Skeletal muscle tissue (tissue), 4 donors: Measurements from ENCODE around the gene MACROH2A1. TPM values are rescaled to one million over a fixed set of nuclear protein-coding genes. Genes with fewer than 3 reads are reported as not detected.

Source experiments
- H3K27ac ChIP-seq: one replicate; pipeline ENCODE4 v1.7.0; 2013; ENCODE audit warnings: mild to moderate bottlenecking, low read depth, low read length, inconsistent platforms
- H3K27me3 ChIP-seq, 3 donors: one replicate each; pipeline ENCODE4 v1.7.0; 2013; ENCODE audit warnings: low read length in 3 of 3; ENCODE audit not compliant: control insufficient read depth in 3 of 3, insufficient read depth in 3 of 3
- H3K36me3 ChIP-seq, 3 donors: one replicate each; pipeline ENCODE4 v1.7.0; 2013; ENCODE audit warnings: low read length in 3 of 3; ENCODE audit not compliant: control insufficient read depth in 3 of 3, insufficient read depth in 3 of 3
- H3K4me1 ChIP-seq, 3 donors: one replicate each; pipeline ENCODE4 v1.7.0; 2013; ENCODE audit warnings: low read length in 3 of 3, mild to moderate bottlenecking in 3 of 3; ENCODE audit not compliant: control insufficient read depth in 3 of 3, insufficient read depth in 3 of 3
- H3K4me3 ChIP-seq, 3 donors: one replicate each; pipeline ENCODE4 v1.7.0; 2013; ENCODE audit warnings: low read length in 3 of 3
- H3K9ac ChIP-seq, 3 donors: one replicate each; pipeline ENCODE4 v1.7.0; 2013; ENCODE audit warnings: low read length in 3 of 3, mild to moderate bottlenecking in 3 of 3, moderate library complexity in 2 of 3, low read depth in 1 of 3
- H3K9me3 ChIP-seq, 3 donors: one replicate each; pipeline ENCODE4 v1.7.0; 2013; ENCODE audit warnings: low read length in 3 of 3; ENCODE audit not compliant: control insufficient read depth in 3 of 3
- total RNA-seq: library from RNA; depleted of rRNA; stranded (reverse); fragments of >200 nt; gene quantifications from one replicate; pipeline ENCODE4 v1.2.3, GENCODE V29; 2014
- donor health status: Osteomylitis.

MACROH2A1 gene
- total RNA-seq, 1 donor from 2014 or later = 86.1 TPM

DNA sequence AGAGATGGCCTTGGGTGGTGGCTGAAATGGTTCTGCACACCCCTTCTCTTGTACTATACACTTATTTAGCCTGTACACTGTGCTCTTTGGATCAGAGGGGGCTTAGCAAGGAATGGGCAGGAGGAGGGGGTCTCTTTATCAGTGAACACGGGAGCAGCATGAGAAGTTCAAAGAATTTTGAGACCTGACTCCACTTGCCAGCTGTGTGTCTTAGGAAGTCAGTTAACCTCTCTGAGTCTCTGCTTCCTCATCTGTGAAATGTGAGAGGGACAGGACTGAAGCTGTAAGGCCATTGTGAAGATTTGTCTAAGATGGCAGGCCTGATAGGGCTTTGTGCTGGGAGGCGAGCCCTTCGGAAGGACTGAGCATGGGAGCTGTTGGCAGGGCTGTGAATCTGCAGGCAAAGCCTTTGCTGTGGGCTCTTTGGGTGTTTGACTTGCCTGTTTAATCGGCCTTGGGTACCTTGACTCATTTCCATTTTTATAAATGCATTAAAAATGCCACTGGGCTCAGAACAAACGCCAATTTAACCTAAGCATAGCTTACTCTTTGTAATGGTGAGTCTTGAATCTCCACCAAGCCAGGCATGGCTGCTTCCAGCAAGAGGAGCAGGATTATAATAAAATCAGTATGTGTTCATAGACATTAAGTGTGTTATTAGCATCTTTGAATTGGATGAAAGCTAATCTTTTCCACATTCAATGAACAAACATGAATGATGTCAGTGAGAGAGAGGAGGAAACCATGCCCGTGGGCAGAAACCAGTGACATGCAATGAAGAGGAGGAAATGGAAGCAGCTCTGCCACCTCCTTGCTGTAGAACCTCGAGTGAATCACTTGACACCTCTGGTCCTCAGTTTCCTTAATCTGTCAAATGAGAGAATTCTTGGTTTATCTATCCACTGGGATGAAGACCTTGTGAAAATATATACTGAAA is 89.4 kb downstream of the MACROH2A1 start:
- Histone ChIP-seq H3K4me3 (no peak overlapping the region), H3K4me1 (no peaks in the 10 kb centered on the region), H3K27ac (no peak overlapping the region), H3K9ac (no peak overlapping the region), H3K27me3 (peaks cover 0 to 2% (median 0%) of the 10 kb centered on the region in 3 donors), H3K36me3 (no peaks in the 10 kb centered on the region), H3K9me3 (no peaks in the 10 kb centered on the region)

DNA sequence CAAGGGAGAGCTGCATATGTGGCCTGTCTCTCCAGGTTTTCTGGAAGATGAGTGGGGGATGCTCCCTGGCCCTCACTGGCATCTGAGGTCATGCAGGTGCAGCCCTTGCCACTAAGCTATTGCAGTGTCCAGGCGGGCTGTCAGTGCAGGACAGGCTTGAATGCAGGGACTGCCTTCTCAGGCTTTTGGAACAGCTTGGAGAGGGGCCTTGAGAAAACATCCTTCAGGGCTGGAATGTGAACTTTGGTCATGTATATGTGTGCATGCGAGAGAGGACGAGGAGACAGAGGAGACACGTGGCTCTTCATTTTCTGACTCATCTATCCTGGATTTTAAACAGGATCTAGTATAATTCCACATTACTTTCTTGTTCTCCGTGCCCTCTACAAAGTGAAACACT is 90.3 kb downstream of the MACROH2A1 start:
- no peak overlapping the region for H3K27ac ChIP-seq
- no peak overlapping the region for H3K9ac ChIP-seq
- peaks cover 0 to 3% (median 0%) of the 10 kb centered on the region in 3 donors for H3K4me1 ChIP-seq
- H3K36me3 ChIP-seq = no peaks in the 10 kb centered on the region
- peaks cover 0 to 2% (median 0%) of the 10 kb centered on the region in 3 donors for H3K27me3 ChIP-seq
- H3K9me3 ChIP-seq = no peaks in the 10 kb centered on the region
- H3K4me3 ChIP-seq = no peak overlapping the region

DNA sequence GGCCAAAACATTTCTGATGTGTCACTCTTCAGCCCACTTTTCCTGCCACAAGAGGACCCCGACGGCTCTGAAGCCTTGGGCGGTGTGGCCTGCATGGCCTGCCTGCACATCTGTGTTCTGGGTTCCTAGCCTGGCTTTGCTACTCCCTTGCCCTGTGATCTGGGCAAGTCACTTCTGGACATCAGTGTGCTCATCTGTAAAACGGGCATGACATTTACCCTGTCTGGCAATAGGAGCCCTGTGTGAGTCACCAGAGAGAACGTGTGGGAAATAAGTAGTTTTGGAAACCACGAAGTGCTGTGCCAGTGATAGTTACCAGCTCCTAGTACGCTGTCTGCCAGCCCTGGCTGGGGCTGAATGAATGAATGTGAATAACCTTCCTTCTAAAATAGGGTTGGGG is 90.8 kb downstream of the MACROH2A1 start:
- Histone ChIP-seq H3K9ac (no peak overlapping the region), H3K27ac (no peak overlapping the region), H3K4me1 (peaks cover 0 to 3% (median 0%) of the 10 kb centered on the region in 3 donors), H3K27me3 (peaks cover 0 to 2% (median 0%) of the 10 kb centered on the region in 3 donors), H3K36me3 (no peaks in the 10 kb centered on the region), H3K4me3 (no peak overlapping the region), H3K9me3 (no peaks in the 10 kb centered on the region)

DNA sequence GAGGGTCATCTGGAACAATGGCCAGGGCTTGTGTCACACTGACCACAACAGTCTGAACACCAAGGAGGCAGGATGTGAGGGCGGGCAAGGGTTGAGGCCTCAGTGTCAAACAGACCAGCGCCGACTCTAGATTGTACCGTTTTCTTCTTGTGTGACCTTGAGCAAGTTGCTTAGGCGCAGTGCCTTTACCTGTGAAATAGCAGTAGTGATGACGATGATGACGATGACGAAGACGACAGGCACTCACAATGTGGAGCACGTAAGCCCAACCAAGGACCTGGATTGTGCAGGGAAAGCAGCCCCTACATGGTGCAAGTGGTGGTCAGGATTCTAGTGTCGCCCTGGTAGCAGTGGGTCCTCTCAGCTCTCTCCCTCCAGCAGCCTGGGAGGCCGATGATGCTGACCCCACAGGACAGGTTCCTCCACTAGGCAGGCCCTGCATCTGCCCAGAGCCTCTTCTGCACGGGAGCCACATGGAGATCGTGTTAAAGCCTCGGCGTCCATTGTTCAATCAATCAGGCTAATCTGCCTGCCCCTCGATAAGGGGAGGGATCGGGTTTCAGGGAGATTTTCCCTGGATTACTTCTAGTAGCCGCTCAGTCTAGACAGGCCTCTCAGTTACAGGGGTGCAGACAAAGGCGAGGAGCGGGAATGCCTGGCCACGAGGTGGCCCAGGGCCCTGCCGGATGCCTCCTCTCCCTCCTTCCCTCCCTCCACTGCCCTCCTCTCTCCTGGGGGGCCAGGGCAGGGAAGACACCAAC is 91.7 kb downstream of the MACROH2A1 start:
- Histone ChIP-seq H3K36me3 (no peaks in the 10 kb centered on the region), H3K9me3 (no peaks in the 10 kb centered on the region), H3K4me1 (peaks cover 0 to 3% (median 0%) of the 10 kb centered on the region in 3 donors), H3K4me3 (no peak overlapping the region), H3K9ac (no peak overlapping the region), H3K27me3 (peaks cover 0 to 2% (median 0%) of the 10 kb centered on the region in 3 donors), H3K27ac (no peak overlapping the region)

DNA sequence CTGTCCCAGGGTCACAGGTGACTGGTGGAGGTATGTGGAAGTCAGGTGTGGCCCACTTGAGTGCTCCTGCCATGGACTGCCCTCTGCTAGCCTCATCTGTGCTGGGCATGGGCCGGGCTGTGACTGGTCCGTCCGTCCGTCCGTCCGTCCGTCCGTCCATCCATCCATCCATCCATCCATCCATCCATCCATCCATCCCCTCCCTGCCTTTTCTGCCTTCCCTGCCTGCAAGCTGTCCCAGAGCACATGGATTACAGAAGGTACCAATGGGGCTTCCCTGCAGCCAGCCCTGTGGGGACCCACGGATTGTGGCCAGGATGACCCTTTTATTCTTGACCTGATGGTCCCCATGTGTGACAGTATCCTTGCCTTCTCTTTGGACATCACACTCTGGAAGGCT is 92.5 kb downstream of the MACROH2A1 start:
- Histone ChIP-seq H3K4me1 (peaks cover 0 to 3% (median 0%) of the 10 kb centered on the region in 3 donors), H3K9me3 (no peaks in the 10 kb centered on the region), H3K27me3 (peaks cover 0 to 2% (median 0%) of the 10 kb centered on the region in 3 donors), H3K4me3 (no peak overlapping the region), H3K27ac (no peak overlapping the region), H3K9ac (no peak overlapping the region), H3K36me3 (no peaks in the 10 kb centered on the region)

DNA sequence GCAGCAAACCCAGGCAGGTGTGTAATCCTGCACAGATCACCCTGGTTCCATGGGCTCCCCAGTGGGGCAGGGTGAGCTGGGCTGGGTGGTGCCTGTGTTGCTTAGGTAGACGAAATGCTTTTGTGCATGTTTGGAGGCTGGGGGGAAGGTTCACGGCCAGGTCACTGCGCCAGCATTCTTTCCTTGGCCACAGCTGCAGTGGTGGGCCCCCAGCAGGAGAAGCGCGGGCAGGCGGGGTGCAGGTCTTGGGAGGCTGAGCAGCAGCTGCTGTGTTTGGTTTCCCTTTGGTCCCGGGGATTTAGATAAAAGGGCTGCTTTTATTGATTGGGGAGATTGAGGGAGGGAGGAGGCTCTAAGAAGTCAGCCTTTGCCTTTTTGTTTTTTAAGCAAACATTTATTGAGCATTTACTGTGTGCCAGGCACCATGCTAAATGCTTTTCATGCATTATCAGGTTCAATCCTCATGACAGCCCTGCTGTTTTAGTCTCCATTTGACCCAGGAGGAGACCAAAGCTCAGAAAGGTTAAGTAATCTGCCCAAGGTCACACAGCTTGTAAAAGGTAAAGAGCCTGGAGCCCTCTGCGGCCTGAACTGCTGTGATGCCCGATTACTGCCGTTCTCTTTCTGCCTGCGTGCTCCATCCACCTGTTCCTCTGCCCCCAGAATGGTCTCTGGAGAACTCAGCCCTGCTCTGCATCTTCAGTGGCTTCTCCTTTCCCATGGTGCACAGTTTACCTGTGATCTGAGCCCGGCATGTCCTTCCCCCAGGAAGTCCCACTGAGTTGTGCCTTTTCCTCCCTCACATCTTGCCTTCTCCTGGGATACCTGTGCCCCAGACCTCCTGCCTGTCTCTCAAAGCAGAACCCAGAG is 94.4 kb downstream of the MACROH2A1 start:
- no peaks in the 10 kb centered on the region for H3K36me3 ChIP-seq
- H3K27ac ChIP-seq = no peak overlapping the region
- no peak overlapping the region for H3K4me3 ChIP-seq
- H3K9me3 ChIP-seq = no peaks in the 10 kb centered on the region
- H3K4me1 ChIP-seq = peaks cover 0 to 3% (median 0%) of the 10 kb centered on the region in 3 donors
- H3K27me3 ChIP-seq = peaks cover 0 to 2% (median 0%) of the 10 kb centered on the region in 3 donors
- H3K9ac ChIP-seq = no peak overlapping the region

DNA sequence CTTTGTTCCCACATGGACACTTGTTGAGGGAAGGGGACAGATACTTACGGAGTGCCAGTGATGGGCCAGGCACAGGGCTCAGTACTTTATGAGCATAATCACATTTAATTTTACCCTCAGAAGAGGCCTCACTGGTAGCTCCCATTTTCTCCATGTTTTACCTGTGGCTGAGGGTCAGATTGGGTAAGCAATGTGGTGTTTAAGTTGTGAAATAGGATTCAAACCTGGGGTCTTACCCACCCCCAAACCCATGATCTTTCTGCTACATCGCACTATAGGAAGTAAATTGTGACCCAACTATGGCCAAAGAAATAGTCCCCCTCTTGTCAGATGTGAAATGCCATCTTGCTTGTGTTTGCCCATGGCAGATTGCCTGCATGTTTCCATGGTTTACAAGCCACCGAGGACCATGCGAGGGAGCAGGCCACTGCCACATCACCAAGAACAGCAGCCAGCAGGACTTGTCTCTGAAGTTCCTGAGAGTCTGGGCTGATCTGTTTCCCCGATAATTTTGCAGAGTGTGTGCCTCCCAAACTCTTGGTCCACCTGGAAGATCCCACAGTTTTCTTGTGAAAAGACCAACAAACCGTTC is 95.4 kb downstream of the MACROH2A1 start:
- Histone ChIP-seq H3K36me3 (no peaks in the 10 kb centered on the region), H3K9ac (no peak overlapping the region), H3K27me3 (peaks cover 0 to 2% (median 0%) of the 10 kb centered on the region in 3 donors), H3K27ac (no peak overlapping the region), H3K4me3 (no peak overlapping the region), H3K9me3 (no peaks in the 10 kb centered on the region), H3K4me1 (peaks cover 0 to 3% (median 0%) of the 10 kb centered on the region in 3 donors)

DNA sequence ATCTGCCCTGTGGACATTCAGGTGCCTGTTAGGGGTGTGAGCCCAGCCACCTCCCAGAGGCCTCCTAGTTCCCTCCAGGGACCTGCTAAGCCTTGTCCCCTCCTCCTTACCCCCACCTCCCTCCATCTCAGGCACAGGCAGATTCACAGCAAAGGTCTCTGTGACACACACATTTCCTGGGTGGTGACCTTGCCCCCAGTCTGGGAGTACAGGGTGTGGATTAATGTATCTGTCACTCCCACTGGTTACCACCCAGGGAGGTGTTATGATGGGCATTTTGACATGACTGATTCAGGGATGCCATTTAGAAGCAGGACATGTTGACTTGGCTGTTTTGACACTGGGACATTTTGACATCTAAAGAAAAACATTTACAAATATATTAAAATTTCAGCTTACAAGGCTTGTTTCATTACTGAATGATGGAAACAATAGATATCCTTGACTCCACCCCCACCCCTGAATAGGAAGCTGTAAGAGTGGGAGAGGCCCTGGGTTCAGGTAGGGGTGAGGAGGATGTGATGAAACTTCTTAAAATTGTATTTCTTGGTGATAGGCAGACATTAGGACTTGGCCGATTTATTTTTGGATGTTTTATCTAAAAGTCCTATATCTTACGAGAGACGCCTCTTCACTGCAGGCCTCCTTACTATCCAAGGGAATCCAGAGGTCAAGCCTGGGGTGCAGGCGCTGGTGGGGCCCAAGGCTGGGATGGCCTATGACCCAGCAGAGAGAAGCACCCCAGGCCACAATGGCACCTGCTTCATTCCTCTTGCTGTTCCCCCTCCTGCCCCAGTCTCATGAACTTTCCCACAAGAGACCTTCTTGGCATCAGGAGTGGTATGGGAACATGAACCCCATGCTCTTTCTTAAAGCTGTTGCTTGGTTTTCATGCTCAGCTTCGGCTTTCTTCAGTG is 101.9 kb downstream of the MACROH2A1 start:
- Histone ChIP-seq H3K27ac (no peak overlapping the region), H3K27me3 (no peaks in the 10 kb centered on the region), H3K36me3 (no peaks in the 10 kb centered on the region), H3K9me3 (no peaks in the 10 kb centered on the region), H3K4me1 (no peaks in the 10 kb centered on the region), H3K9ac (no peak overlapping the region), H3K4me3 (no peak overlapping the region)
